GM12892 (cell line): ENCODE results near the gene KIAA0513.

Experiments
- DNase-seq: peaks from one replicate; pipeline ENCODE4 v3.0.0; 2011; ENCODE audit not compliant: insufficient read length
- FAIRE-seq: peaks from 2 replicates; lab custom pipeline; 2011; peaks lifted over from hg19 to GRCh38; lab: Jason Lieb, UNC
- POLR2A ChIP-seq: IDR thresholded peaks from 2 replicates; pipeline ENCODE4 v1.6.1; 2011; ENCODE audit warnings: low read depth, low read length, control low read depth
- POLR2AphosphoS5 ChIP-seq: IDR thresholded peaks from 2 replicates; pipeline ENCODE4 v1.6.1; 2011; ENCODE audit warnings: low read depth, low read length, control low read depth
- TAF1 ChIP-seq: IDR thresholded peaks from 2 replicates; pipeline ENCODE4 v1.6.1; 2011; ENCODE audit warnings: low read depth, mild to moderate bottlenecking, control low read depth, low read length, borderline replicate concordance

Gene KIAA0513

DNA sequence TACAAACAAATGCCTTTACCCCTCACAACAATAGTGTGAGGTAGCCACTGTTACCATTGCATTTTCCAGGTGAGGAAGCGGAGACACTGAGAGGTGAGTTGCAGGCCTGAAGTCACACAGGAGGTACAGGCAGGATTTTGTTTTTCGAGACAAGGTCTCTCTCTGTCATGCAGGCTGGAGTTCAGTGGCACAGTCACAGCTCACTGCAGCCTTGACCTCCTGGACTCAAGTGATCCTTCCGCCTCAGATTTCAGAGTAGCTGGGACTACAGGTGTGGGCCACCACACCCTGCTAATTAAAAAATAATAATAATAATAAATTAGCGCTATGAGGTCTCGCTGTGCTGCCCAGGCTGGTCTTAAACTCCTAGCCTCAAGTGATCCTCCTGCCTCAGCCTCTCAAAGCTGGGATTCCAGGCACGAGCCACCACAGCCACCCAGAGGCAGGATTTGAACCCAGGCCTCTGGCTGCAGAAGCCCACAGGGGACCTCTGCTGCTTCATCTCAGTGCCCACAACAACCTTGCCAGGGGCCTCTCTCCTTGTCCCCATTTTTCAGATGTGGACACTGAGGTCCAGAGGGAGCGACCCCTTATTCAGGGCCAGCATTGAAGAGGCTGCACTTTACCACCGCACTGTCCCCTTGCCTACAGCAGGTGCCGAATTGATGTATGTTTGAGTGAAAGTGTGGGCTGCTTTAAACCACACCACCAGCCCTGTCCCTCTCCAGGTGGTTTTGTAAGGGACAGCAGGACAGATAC is 100.7 kb downstream of the KIAA0513 start:
- DNase-seq, result no peak
- no peak for TF ChIP-seq POLR2AphosphoS5
- FAIRE-seq, result no peak

DNA sequence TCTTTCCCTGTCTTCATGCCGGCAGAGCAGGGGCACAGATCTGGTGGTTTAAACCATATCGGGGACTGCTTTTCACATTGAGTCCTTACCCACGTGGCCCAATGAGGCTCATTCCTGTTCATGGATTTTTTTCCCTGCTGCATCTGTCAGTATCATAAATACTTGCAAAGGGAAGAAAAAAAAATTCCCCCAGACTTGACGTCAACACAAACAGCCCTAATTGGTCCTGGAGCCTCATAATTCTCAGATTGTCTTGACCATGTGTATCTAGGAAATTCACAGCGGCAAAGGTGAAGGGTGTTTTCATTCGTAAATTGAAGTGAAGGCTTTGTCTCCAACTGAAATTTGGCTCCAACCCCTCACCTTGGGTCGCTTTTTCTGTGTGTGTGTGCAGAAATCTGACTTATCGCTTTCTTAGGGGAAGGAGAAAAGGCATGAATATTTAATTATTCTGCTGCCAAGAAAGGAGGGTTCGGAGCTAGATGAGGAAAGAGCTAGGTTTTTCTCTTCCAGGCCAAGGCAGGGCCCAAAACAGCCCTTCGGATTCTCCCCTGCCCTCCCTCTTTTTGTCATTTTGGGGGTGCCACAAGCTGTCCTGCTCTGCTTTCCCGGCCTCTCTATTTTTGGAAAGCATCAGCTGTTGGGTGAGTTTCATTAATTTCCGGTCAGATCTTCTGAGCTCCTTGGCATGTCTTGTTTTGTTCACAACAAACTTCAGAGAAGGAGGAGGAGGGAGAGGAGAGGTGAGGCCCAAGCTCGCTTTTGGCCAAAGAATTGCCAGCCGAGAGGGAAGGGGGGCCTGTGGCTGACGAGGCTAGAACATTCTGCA is 102.5 kb downstream of the KIAA0513 start:
- FAIRE-seq (no peak), DNase-seq (no peak)
- TF ChIP-seq POLR2A, result no peak
- TF ChIP-seq TAF1, result no peak
- no peak for TF ChIP-seq POLR2AphosphoS5

DNA sequence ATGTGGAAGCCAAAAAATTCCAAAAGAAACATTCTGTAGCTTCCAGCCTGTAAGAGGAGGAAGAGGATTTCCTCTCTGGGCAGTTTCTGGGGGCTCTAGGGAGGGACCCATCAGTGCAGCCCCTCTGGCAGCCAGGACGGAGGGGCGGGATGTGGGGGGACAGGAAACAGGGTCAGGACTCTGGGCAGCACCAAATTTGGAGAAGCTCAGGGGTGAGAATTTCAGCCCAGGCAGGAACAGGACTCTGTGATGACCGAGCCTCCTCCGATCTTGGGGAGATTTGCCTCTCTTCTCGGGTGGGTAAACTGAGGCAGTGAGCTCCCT is 103.1 kb downstream of the KIAA0513 start:
- TF ChIP-seq POLR2A (no peak), POLR2AphosphoS5 (no peak), TAF1 (no peak)
- FAIRE-seq (no peak), DNase-seq (no peak)

DNA sequence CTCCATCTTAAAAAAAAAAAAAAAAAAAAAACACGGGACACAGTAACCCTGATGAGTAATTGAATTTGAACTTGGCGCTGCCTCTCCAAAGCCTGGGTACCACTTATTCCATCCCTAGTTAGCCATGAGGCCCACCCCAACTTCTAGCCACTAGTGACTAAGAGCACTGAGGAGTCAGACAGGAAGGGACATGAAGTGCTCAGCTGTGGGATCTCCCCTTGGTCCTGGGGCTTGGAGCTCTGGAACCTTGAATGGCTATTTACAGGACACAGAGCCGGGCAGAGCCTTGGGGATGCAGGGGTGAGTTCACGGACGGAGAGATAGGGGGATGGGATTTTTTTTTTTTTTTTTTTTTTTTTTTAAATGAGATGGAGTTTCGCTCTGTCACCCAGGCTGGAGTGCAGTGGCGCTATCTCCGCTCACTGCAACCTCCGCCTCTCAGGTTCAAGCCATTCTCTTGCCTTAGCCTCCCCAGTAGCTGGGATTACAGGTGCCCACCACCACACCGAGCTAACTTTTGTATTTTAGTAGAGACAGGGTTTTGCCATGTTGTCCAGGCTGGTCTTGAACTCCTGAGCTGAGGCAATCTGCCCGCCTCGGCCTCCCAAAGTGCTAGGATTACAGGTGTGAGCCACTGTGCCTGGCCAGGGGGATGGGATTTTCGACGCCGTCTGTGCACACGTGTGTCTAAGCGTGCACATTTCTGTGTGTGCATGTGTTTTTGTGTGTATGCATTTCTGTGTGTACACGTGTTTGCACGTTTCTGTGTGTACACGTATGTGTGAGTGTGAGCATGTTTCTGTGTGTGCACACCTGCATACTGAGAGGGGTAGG is 105.1 kb downstream of the KIAA0513 start:
- DNase-seq (no peak), FAIRE-seq (no peak)
- TF ChIP-seq TAF1, result no peak
- no peak for TF ChIP-seq POLR2AphosphoS5
- TF ChIP-seq POLR2A, result no peak

DNA sequence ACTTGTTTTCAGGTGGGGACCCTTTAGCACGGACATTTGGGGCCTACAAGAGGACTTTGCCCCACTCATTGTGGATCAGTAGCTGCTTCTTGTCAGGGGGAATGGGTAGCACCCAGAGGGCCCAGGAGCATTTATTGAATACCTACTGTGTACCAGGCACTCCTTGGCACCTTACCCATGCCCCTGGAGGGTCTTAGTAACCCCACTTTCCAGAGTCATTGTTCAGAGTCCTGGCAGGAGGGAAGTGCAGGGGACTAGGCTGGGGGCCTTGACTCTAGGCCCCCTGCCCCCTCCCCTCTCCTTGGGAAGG is 105.7 kb downstream of the KIAA0513 start:
- DNase-seq, result no peak
- FAIRE-seq, result no peak
- TF ChIP-seq TAF1, result no peak
- TF ChIP-seq POLR2AphosphoS5, result no peak
- no peak for TF ChIP-seq POLR2A

DNA sequence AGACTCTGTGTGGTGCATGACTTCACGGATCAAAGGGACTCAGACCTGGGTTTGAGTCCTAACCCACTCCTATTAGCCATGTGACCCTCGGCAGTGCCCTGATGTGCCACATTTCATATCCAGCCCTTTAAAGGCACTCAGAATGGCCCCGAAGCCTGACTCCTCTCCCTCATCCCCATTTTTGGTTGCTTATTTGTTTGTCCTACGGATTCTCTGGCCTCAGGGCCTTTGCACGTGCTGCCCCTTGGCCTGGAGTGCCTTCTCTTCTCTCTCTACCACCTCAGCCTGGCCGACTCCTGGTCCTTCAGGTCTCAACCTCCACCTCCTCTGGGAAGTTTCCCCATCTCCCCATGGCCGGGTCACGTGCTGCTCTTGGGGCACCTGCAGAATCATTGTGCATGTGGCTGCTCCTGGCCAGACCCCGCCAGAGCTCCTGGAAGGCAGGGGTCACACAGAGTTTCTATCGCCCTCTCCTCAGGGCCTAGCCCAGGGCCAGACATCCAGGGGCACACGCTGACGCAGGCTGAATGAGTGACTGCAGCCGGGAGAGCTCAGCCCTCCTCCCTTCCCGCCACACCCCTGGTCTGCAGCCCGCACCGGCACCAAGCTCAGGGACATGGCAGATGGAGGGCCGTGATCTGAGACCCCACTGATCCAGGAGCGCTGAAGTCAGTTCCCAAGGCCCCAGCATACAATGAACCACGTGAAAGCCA is 106.6 kb downstream of the KIAA0513 start:
- FAIRE-seq (no peak), DNase-seq (no peak)
- TF ChIP-seq TAF1, result no peak
- no peak for TF ChIP-seq POLR2AphosphoS5
- no peak for TF ChIP-seq POLR2A

DNA sequence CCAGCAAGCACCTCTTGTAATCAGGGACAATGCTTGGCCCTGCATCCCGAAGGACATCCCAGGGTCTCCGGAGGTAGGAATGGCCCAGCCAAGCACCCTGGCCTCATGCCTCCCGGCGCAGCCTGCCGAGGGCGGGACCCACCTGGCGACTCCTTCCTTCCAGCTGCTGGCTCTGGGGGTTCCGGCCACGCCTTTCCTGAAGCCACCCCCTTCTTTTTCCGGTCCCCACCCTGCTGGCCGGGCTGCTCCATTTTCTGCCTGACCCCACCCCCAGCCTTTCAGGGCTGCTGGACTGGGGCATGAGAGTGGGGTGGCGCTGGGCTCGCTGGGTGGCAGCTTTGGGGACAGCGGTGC is 107.2 kb downstream of the KIAA0513 start:
- DNase-seq (no peak), FAIRE-seq (no peak)

DNA sequence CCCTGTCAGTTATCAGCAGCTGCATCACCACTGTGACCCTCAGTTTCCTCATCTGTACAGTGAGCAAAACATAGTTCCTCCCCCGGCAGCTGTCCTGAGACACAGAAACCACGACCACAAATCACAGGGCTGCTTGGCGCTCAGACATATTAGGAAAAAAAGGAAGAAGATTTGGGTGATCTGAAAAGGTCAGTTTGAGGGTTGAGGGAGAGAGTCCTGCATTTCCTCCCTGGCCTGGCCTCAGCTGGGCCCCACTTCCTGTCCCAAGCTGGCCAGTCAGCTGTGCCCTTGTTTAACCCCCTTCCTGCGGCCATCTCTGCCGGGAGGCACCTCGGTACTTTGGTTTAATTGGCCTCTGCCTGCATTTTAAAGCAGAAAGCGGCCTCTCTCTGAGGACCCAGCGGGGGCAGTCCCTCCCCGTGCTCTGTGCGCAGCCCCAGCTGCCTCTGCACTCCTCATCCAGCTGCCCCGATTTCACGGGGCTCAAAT is 108.7 kb downstream of the KIAA0513 start:
- FAIRE-seq, result no peak
- no peak for DNase-seq
- TF ChIP-seq POLR2AphosphoS5 (no peak), POLR2A (no peak), TAF1 (no peak)

More for the DNA sequence above, 107.2 kb downstream of the KIAA0513 start:
- no peak for TF ChIP-seq TAF1
- TF ChIP-seq POLR2A, result no peak
- no peak for TF ChIP-seq POLR2AphosphoS5

DNA sequence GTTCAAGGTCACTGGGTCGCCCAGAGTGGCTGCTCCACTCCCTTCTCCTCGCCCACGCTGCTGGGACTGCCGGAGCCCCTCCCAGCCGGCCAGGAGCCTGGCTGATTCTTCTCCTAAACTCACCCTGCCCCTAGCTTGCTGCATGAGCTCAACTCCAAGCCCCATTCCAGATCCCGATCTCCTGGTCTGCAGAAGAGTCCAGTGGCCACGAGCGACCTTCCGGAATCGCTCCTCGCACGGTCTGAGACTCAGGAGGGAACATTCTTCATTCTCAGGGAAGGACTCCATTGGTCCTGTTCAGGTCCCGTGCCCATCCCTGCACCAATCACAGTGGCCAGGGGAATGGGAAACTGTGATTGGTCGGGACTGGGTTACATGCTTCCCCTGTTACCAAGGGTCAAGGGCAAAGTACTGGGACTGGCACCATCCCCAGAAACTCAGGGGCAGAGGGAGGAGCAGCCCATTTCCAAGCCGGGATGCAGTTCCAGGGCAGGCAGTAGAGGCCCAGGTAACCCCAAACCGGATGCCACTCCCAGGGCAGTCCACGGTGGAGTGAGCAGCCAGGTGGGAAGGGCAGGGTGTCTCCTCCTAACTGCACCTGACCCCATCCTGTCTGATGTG is 109.2 kb downstream of the KIAA0513 start:
- TF ChIP-seq POLR2AphosphoS5, result no peak
- no peak for TF ChIP-seq POLR2A
- TF ChIP-seq TAF1, result no peak
- DNase-seq (no peak), FAIRE-seq (no peak)

DNA sequence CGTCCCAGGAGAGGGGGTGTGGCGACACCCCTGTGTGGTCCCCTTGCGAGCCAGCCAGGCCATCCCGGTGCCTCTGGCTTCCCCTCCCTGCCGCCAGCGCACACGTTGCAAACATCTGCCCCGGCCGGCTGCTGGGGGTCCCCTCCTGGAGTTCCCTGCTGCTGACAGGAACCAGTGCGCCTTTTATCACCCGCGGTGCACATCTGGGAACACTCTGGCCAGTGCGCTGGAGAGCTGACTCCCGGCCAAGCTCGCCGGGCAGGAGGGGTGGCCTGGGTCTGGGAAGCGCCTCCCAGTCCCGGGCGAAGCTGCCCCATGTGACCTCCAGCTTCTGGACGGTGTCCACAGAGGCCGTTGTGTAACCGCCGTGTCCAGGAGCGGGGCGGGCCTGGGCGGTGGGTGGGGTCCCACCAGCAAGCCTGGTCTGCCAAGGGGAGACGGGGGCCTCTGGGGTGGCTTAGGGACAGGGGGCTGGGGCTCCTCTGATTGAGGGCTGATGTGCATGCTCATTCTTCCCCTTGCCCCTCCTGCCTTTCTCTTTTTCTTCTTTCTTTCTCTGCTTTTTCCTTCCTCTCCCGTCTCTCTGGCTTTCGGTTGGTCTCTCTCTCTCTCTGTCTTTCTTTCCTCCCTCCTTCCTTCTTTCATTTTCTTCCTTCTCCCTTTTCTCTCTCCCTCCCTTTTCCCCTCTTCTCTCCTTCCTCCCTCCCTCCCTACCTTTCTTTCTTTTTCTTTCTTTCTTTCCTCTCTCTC is 109.9 kb downstream of the KIAA0513 start:
- TF ChIP-seq TAF1 (no peak), POLR2A (no peak), POLR2AphosphoS5 (no peak)
- DNase-seq (no peak), FAIRE-seq (no peak)
